Astrocyte of the spinal cord (primary cell): ENCODE measurements around the gene B4GALT4.

ENCODE experiments used
- DNase-seq: peaks from one replicate; pipeline ENCODE4 v3.0.0; 2011; ENCODE audit warnings: low read depth, low spot score
- H3K4me3 ChIP-seq: 2 replicates; pipeline ENCODE4 v1.5.1; 2011; ENCODE audit warnings: low read depth, mild to moderate bottlenecking, low read length, moderate library complexity
- CTCF ChIP-seq: IDR thresholded peaks from 2 replicates; pipeline ENCODE4 v1.5.1; 2012; ENCODE audit warnings: low read depth, mild to moderate bottlenecking, low read length, inconsistent platforms
- in situ Hi-C: cut with HindIII; loops from 2 replicates; pipeline ENCODE4 v1.10.0; 2017; ENCODE audit warnings: low sequenced_read_pairs

Gene B4GALT4

GRCh38 chr3:119240591-119241434 lies at the start of gene B4GALT4:
TSS of gene B4GALT4 (minus strand) at chr3:119240878. CDS start at chr3:119230099, 10,779 bp downstream.
- in situ Hi-C loops: no loop called here
- H3K4me3 ChIP-seq: peak within 1 kb of the TSS; percentile 60
- peak; percentile 92 for DNase-seq
- no peak for TF ChIP-seq CTCF

GRCh38 chr3:119289404-119289770 lies 48.7 kb upstream of the B4GALT4 start:
- no peak for DNase-seq
- in situ Hi-C loops: no loop called here
- no peak overlapping the region for H3K4me3 ChIP-seq
- no peak for TF ChIP-seq CTCF

- H3K4me3 ChIP-seq: no peak overlapping the region
- no peak for DNase-seq
- in situ Hi-C loops: no loop called here
- TF ChIP-seq CTCF: no peak
Measured at GRCh38 chr3:119288669-119289403, 48.2 kb upstream of the B4GALT4 start.

- in situ Hi-C loops: no loop called here
- H3K4me3 ChIP-seq: no peak overlapping the region
- no peak for TF ChIP-seq CTCF
- no peak for DNase-seq
Measured at GRCh38 chr3:119279584-119280243, 39.0 kb upstream of the B4GALT4 start.

- no peak for DNase-seq
- in situ Hi-C loops: no loop called here
- no peak overlapping the region for H3K4me3 ChIP-seq
Measured at GRCh38 chr3:119279101-119279554, 38.5 kb upstream of the B4GALT4 start.

More at GRCh38 chr3:119279101-119279554, 38.5 kb upstream of the B4GALT4 start:
- no peak for TF ChIP-seq CTCF
